HG02981 (cell line): ENCODE results near the gene DGKB.

Experiments
- ATAC-seq: cut with Tn5 transposase; IDR thresholded peaks from one replicate; pipeline ENCODE4 v1.9.1; 2021; ENCODE audit warnings: mild to moderate bottlenecking, moderate library complexity; ENCODE audit not compliant: unreplicated experiment

Gene DGKB

DNA sequence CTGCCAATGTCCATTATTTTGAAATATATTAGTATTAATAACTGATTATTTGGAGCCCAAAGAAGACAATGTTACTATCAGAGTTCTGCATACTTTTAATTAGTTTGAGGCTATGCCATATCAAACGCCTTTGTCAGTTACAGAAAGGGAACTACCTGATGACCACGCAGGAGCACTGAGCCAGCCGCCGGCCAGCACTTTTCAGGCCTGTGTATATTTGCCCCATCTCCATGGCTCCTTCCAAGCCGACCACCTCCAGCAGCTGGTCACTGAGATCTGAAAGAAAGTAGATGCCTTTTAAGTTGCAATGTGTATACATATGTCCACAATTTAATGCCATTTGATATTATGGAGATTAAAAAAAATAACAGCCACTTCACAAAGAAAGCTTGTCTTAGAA is 724.7 kb downstream of the DGKB start:
- ATAC-seq = no peak

DNA sequence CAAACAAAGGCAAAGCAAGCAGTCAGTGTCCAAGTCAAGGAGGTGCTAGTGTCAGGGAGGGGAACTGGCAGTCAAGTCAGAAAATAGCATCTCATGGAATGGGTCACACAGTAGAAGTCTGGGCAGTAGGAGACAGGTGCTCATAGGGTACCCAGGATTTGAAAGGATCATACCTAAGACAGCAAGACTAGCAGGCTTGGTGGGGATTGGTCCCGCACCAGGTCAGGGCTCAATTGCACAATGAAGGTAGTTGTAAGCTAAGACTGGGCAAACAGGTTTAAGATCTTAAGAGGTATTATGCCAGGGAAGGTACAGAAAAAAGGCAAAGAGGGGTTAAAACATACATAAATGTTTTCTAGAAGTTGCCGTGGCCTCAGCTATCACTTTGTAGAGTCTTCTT is 731.7 kb downstream of the DGKB start:
- no peak for ATAC-seq

DNA sequence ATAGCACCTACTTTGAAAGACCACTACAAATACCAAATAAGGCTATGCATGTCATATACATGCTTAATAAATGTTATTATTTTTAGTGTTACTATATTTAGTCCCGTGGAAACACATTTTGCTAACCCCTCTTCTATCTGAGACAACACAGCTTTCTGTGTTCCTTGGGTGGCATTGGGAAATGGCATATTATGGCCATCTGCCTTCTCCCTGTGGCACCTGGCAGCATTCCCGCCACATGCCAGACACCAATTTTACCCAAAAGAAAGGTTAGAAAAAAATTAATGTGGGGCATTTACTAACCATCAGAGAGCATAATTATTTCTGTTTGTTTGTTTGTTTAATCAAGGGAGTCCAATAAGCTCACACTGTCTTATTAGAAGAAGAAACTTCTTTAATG is 744.4 kb downstream of the DGKB start:
- no peak for ATAC-seq

DNA sequence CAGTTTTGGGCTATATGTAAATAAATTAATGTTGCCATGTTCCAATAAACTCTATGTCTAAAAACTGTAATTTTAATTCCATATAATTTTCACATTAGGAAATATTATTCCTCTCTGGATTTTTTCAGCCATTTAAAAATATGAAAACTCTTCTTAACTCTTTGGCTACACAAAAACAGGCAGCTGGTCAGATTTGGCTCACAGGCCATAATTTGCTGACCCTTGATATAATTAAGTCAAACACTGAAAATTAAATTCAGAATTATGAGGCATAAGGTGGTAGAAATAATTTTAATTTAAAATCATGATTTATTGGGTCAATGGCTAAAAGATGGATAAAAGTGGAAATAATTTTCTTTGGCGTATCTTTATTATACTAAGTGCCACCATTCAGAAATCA is 746.1 kb downstream of the DGKB start:
- ATAC-seq = no peak

DNA sequence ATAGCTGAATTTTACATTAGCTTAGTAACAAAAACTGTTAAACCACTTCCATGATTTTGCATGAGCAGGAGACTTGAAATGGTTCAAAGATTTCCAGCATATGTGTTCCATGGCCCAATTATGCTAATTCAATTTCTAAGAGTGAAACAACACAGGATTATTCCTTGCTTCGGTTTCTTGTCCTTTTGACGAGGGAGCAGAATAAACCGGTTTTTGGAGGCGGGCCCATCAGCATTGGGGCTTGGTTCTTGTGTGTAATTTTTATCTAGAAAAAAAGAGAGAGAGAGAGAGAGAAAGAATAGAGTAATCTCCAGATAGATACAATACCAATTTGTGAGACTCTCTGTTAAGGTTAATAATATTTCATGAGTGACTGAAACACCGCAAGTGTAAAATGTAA is 753.6 kb downstream of the DGKB start:
- ATAC-seq = no peak

DNA sequence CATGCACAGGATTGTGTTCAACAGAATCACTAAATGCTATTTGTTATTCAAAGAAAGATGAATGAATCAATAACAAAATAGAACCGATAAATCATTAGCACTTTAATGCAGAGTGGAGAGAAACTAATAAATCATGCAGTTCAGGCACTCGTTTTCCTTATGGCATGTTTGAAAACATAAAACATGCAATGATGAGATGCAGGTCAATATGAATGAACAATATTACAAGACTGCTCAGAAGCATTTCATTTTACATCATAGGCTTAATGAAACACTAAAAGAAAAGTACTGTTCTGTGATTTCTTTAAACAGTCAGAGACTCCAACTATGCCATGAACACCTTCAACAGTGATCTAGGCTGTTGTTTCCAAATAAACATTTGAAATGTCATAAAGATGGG is 755.0 kb downstream of the DGKB start:
- no peak for ATAC-seq

DNA sequence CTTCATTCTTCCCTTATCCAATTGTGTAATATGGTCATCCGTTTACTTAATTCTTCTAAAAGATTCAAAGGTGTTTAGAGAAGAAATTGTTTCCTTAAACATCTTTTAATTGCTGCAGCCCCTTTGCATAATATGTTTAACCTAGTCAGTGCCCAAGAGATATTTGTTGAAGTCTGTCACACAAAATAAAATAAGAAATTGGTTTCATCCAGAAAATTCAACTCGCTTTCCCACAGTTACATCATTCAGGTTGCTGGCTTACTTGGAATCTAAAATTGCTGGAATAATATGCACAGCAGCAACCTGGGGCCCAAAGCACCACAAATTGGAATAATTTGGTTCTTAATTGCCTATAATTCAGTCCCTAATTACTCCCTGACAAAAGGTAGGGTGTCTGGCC is 758.0 kb downstream of the DGKB start:
- no peak for ATAC-seq

DNA sequence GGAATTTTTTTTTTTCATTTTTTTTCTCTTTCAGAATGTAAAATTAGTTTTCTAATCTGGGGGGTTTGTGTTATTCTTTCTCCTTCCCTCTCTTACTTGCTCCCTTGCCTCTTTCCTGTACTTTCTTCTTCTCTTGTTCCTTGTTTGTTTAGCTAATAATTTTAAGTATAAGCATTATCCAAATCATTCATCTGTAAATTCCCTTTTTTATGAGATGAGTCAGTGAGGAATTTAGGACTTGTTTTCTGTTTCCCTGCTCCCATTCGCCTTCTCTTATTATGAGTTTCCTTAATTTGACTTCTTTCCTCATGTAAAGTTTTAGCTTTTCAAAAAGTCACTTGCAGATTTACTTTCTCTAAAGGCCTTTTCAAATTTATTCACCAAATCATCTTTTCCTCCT is 758.4 kb downstream of the DGKB start:
- ATAC-seq = no peak

DNA sequence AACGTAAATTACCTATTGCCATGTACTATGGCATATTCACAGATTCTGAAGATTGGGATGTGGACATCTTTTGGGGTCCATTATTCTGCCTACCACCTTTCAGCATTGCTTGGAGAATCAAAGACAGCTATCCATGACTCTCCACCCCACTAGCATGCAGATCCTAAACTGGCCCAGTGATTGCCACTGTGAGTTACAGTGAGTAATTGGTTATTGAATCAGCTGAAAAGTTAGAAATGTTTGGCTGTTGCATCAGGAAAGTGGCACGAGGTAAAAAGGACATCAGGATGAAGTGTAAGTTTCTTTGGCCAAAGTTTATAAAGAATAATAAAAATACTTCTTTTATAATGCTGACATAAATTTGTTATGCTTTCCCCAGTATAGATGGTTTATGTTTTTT is 764.9 kb downstream of the DGKB start:
- ATAC-seq = no peak

DNA sequence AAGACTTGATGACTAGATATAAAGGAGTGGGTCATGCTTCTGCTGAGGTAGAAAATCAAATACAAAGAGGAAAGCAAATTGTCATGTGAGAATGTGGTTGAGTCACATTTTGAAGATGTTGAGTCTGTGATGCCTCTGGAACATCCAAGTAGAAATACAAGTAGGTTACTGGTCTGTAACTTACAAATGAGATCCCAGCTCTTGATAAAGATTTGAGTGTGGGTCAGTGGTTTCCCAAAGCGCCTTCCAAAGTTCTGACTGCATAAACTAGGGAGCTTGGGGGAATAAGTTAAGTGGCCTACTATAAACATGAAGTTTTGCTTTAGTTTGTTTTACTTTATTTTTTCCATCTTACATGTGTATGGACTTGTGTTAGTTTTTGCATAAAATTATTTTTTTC is 768.8 kb downstream of the DGKB start:
- ATAC-seq = no peak

DNA sequence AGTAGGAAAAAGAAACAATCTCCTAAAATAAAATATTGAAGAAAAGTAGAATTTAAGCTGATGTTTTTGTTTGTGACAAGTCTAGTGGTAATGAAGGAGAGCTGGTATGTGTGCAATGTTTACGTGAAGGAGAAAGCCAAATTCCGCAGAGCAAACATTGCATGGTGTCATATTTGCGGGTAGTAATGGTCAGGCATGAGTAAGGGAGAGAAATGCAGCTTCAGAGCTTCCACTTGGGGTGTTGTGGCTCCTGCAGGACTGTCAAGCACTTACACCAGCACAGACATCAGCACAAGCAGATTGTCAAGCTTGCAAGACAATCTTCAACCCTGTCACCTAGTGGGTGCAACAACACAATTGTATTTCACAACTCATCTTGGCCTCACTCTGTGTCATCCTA is 776.6 kb downstream of the DGKB start:
- no peak for ATAC-seq

DNA sequence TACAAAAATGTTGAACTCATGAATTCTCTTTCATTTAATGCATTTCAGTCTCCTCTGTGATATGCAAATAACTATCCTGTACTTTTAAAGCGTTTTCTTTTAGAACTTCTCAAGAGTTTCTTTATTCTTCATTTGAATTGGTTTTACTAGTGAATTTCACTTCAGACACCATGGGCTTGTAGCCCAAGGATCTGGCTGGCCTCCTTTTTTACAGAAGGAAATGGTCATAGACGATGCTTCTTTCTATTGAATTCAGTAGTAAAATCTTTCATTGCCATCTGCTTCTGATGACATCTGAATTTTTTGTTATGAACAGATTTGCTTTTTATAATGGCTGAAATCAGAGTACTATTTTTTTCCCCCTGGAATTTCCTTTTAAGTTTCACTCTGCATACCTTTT is 777.8 kb downstream of the DGKB start:
- no peak for ATAC-seq

DNA sequence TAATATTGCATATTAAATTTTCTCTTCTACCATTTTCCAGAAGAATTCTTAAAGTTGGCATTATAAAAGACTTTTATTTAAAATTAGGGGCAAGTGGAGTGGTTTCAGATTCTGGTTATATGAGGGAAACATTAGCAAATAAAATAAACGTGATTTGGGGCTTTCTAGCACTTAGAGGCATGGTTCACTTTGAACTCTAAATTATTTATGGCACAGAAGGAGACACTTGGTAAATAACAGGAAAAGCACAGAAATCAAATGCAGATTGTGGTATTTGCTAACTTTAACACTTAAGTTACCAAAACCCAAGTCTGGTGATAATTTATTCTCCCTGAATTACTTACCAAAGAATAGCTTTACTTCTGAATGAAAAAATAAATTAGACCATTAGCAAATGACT is 778.6 kb downstream of the DGKB start:
- no peak for ATAC-seq

DNA sequence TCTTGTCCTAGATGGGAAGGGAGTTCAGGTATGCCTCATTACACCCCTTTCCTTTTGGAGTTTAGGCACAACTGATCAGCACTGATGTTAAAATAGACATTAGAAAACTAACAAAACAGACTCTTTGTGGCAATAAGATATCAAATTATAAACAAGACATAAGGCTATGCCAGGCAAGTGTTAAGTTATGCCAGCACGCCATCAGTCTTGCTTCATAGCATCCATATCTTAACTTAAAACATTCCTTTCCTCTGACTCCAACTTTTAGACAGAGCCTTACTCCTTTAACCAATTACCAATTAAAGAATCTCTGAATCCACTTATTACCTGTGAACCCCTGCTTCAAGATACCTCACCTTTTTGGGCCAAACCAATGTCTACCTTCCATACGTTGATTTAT is 786.9 kb downstream of the DGKB start:
- ATAC-seq = no peak

DNA sequence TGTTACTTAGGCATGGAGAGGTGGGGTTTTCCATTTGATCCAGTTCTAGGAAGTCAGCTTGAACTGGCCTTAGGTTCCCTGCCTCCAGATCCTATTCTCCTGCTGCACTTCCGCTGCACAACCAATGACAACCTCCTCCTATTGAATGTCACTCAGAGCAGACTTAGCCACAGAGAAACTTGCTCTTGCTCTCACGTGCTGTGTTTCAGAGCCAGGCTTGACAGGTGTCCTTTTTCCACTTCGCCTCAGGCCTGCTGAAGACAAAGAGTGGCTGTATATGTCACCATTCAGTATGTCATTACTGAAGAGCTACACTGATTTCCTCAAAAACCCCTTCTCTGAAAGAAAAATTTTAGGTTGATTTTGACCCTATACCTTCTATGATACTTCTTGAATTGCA is 797.7 kb downstream of the DGKB start:
- no peak for ATAC-seq

DNA sequence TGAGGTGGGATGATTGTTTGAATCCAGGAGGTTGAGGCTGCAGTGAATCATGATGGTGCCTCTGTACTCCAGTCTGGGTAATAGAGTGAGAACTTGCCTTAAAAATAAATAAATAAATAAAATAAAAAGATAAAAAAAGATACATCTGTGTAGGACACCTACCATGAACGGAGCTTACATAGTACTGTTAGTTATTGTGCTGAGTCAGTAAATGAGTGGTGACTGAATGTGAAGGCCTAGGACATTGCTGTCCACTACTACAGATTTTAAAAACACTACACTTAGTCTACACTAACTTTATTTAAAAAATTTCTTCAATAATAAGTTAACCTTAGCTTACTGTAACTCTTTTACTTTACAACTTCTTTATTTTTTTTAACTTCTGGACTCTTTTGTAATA is 806.4 kb downstream of the DGKB start:
- ATAC-seq = no peak

DNA sequence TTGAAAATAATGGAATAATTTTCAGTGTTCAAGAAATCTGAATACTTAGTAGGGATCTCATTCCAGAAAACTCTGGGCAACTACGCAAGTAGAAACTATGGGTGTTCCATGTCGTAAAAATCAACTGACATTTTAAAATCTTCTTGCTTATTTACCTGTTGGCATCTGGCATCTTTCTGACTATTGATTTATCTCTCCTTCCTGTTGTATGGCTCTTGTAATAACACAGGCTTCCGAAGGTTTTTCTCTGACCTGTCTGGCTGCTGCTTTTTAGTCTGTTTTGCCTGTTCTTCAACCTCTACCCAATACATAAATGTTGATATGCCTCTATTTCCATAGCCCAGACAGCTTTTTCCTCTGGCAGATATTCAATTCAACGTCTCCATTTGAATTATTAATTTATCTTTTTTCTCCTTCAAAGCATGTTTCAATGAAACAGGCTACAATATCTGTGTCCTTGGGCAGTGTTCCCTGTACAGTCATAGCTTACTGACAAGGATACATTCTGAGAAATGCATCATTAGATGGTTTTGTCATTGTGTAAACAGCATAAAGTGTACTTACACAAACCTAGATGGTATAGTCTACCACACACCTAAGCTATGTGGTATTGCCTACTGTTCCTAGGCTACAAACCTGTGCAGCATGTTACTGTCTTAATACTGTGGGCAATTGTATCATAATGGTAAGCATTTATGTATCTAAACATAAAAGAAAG is 807.2 kb downstream of the DGKB start:
- ATAC-seq = no peak
